DOHH2 (cell line): ENCODE results near the gene ZBTB49.

Experiments used
- H3F3A ChIP-seq: fragments of 200-600 bp; sonication (generic), shearing (Covaris generic); 2 replicates; pipeline ENCODE4 v1.6.0; 2016; ENCODE audit warnings: antibody characterized with exemption, mild to moderate bottlenecking; ENCODE audit not compliant: control insufficient read depth, insufficient read depth
- H3K27ac ChIP-seq: fragments of 200-600 bp; sonication (generic); 2 replicates; pipeline ENCODE4 v1.5.1; 2014; ENCODE audit warnings: low read depth, mild to moderate bottlenecking, low read length, moderate library complexity
- H3K27me3 ChIP-seq: fragments of 200-600 bp; sonication (generic); 2 replicates; pipeline ENCODE4 v1.6.1; 2014; ENCODE audit warnings: mild to moderate bottlenecking, low read length, mixed read lengths; ENCODE audit not compliant: control insufficient read depth
- H3K36me3 ChIP-seq: fragments of 200-600 bp; sonication (generic); 2 replicates; pipeline ENCODE4 v1.6.1; 2014; ENCODE audit warnings: mild to moderate bottlenecking, low read length, moderate library complexity, mixed read lengths; ENCODE audit not compliant: control insufficient read depth
- H3K4me1 ChIP-seq: fragments of 200-600 bp; sonication (generic); 2 replicates; pipeline ENCODE4 v1.6.1; 2014; ENCODE audit warnings: mild to moderate bottlenecking, low read length, mixed read lengths; ENCODE audit not compliant: control insufficient read depth
- H3K4me2 ChIP-seq: fragments of 200-600 bp; sonication (generic); 2 replicates; pipeline ENCODE4 v1.6.0; 2014; ENCODE audit warnings: mild to moderate bottlenecking, low read length, moderate library complexity
- H3K4me3 ChIP-seq: fragments of 200-600 bp; sonication (generic); 2 replicates; pipeline ENCODE4 v1.5.1; 2014; ENCODE audit warnings: mild to moderate bottlenecking, low read length, mixed read lengths
- H3K79me2 ChIP-seq: fragments of 200-600 bp; sonication (generic); 2 replicates; pipeline ENCODE4 v1.6.1; 2014; ENCODE audit warnings: mild to moderate bottlenecking, low read length, mixed read lengths; ENCODE audit not compliant: control insufficient read depth
- H3K9me2 ChIP-seq: fragments of 200-600 bp; sonication (generic); replicated peaks from 2 replicates; pipeline ENCODE4 v1.6.1; 2014; ENCODE audit warnings: mild to moderate bottlenecking, low read length, mixed read lengths; ENCODE audit not compliant: control insufficient read depth
- H3K9me3 ChIP-seq: fragments of 200-600 bp; sonication (generic); 2 replicates; pipeline ENCODE4 v1.6.1; 2014; ENCODE audit warnings: antibody characterized with exemption, low read length, mixed read lengths; ENCODE audit not compliant: control insufficient read depth, insufficient read depth
- H4K20me1 ChIP-seq: fragments of 200-600 bp; sonication (generic); 2 replicates; pipeline ENCODE4 v1.6.0; 2014; ENCODE audit warnings: low read depth, mild to moderate bottlenecking, antibody characterized with exemption, low read length, moderate library complexity; ENCODE audit not compliant: control insufficient read depth, insufficient read depth
- EZH2phosphoT487 ChIP-seq: fragments of 200-600 bp; sonication (generic); IDR thresholded peaks from 2 replicates; pipeline ENCODE4 v1.6.1; 2017; ENCODE audit warnings: borderline replicate concordance, mild to moderate bottlenecking, antibody characterized with exemption, low read length, moderate library complexity, mixed read lengths
- TF ChIP-seq, protein P1 (sequence below): fragments of 200-600 bp; sonication (generic); IDR thresholded peaks from one replicate; pipeline ENCODE4 v1.5.1; 2014; ENCODE audit warnings: antibody characterized with exemption, mild to moderate bottlenecking, low read depth, low read length; ENCODE audit not compliant: poor library complexity, severe bottlenecking

ZBTB49 gene

GRCh38 chr4:4271912-4272311 is 18.1 kb upstream of the ZBTB49 start:
- Histone ChIP-seq H3K36me3 (peaks cover 77% of the 10 kb centered on the region), H3K9me2 (no peaks in the 10 kb centered on the region), H3K79me2 (no peaks in the 10 kb centered on the region), H3K4me2 (no peak overlapping the region), H3F3A (no peaks in the 10 kb centered on the region), H4K20me1 (no peaks in the 10 kb centered on the region), H3K27ac (no peak overlapping the region), H3K4me1 (no peaks in the 10 kb centered on the region), H3K9me3 (no peaks in the 10 kb centered on the region), H3K27me3 (no peaks in the 10 kb centered on the region), H3K4me3 (no peak overlapping the region)
- no peak for TF ChIP-seq EZH2phosphoT487
- TF ChIP-seq, protein P1, sequence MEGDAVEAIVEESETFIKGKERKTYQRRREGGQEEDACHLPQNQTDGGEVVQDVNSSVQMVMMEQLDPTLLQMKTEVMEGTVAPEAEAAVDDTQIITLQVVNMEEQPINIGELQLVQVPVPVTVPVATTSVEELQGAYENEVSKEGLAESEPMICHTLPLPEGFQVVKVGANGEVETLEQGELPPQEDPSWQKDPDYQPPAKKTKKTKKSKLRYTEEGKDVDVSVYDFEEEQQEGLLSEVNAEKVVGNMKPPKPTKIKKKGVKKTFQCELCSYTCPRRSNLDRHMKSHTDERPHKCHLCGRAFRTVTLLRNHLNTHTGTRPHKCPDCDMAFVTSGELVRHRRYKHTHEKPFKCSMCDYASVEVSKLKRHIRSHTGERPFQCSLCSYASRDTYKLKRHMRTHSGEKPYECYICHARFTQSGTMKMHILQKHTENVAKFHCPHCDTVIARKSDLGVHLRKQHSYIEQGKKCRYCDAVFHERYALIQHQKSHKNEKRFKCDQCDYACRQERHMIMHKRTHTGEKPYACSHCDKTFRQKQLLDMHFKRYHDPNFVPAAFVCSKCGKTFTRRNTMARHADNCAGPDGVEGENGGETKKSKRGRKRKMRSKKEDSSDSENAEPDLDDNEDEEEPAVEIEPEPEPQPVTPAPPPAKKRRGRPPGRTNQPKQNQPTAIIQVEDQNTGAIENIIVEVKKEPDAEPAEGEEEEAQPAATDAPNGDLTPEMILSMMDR = no peak

DNA sequence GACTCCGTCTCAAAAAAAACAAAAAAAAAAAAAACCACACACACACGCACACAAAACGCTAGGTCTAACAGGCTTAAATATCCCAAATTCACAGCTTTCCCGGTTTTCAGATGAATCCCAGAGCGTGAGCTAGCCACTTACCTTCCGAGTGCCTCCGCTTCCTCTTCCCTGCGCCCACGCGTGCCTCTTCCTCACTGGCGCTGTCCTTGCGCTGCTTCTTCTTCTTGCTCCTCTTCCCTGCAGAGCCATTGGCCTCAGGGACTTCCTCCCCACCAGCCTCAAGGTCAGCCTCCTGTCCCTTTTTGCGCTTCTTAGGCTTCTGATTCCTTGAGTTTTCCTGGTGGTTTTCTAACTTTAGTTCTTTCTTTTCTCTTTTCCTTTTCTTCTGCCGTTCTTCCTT is 15.8 kb upstream of the ZBTB49 start:
- H3F3A ChIP-seq = no peaks in the 10 kb centered on the region
- no peak overlapping the region for H3K4me2 ChIP-seq
- H4K20me1 ChIP-seq = no peaks in the 10 kb centered on the region
- H3K9me2 ChIP-seq = no peaks in the 10 kb centered on the region
- H3K27me3 ChIP-seq = no peaks in the 10 kb centered on the region
- no peak overlapping the region for H3K4me3 ChIP-seq
- H3K4me1 ChIP-seq = no peaks in the 10 kb centered on the region
- no peaks in the 10 kb centered on the region for H3K79me2 ChIP-seq
- H3K27ac ChIP-seq = no peak overlapping the region
- TF ChIP-seq EZH2phosphoT487 = no peak
- TF ChIP-seq, protein P1 = no peak
- H3K36me3 ChIP-seq = peaks cover 86% of the 10 kb centered on the region
- H3K9me3 ChIP-seq = no peaks in the 10 kb centered on the region

GRCh38 chr4:4277531-4277930 is 12.5 kb upstream of the ZBTB49 start:
- Histone ChIP-seq H3K9me2 (no peaks in the 10 kb centered on the region), H3K27ac (no peak overlapping the region), H3F3A (no peaks in the 10 kb centered on the region), H4K20me1 (no peaks in the 10 kb centered on the region), H3K36me3 (peaks cover 88% of the 10 kb centered on the region), H3K79me2 (no peaks in the 10 kb centered on the region), H3K4me2 (no peak overlapping the region), H3K4me3 (no peak overlapping the region), H3K9me3 (no peaks in the 10 kb centered on the region), H3K4me1 (no peaks in the 10 kb centered on the region), H3K27me3 (no peaks in the 10 kb centered on the region)
- no peak for TF ChIP-seq EZH2phosphoT487
- TF ChIP-seq, protein P1 = no peak

DNA sequence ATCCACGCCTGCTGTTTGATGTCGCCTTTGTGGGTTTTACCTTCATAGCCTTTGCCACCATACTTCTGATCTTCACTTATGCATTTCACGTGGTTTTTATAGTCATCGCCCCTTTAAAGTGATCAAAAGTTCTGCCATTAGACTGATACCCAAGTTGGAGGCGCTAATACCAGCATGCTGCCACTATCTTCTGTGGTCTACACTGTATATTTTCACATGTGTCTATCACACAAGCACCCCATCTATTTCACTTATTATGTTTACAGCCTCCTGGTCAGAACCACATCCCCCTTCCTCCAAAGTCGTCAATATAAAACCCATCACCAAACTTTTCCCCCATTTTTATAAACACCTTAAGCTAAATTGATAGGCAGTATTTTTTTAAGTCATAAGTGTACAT is 8.3 kb upstream of the ZBTB49 start:
- no peak overlapping the region for H3K4me3 ChIP-seq
- peaks cover 91% of the 10 kb centered on the region for H3K36me3 ChIP-seq
- H3K4me1 ChIP-seq = no peaks in the 10 kb centered on the region
- no peak overlapping the region for H3K27ac ChIP-seq
- H4K20me1 ChIP-seq = no peaks in the 10 kb centered on the region
- H3K9me3 ChIP-seq = no peaks in the 10 kb centered on the region
- H3F3A ChIP-seq = no peaks in the 10 kb centered on the region
- H3K9me2 ChIP-seq = no peaks in the 10 kb centered on the region
- H3K79me2 ChIP-seq = peaks cover 27% of the 10 kb centered on the region
- TF ChIP-seq, protein P1 = no peak
- no peak for TF ChIP-seq EZH2phosphoT487
- H3K4me2 ChIP-seq = no peak overlapping the region
- H3K27me3 ChIP-seq = no peaks in the 10 kb centered on the region
